Measurements from ENCODE around the gene NNMT. TPM values are rescaled to one million over a fixed set of nuclear protein-coding genes. Genes with fewer than 3 reads are reported as not detected.

NNMT gene
- total RNA-seq, 2 experiments from 2014 or later: not detected

DNA sequence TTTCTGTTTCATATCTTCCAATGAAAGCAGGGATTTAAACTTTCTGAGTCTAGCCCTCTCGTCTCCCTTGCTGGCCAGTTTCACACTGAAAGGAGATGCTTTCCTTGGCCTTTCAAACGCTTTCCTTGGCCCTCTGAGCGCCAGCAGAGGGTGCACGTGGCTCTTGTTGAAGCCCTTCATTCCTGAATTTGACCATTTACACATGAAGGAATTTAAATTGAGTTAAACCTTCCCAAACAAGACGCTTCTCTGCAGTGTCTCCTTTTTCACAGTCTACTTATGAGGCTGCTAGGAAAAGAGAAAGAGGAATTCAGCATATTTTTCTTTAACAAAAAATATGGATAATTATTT is 21.6 kb downstream of the NNMT start:
- Histone ChIP-seq H4K20me1 (ENCODE audit: insufficient read depth, low read length) (no peaks in the 10 kb centered on the region), H3K27ac (ENCODE audit: low read depth, low read length, poor library complexity, severe bottlenecking) (no peak overlapping the region), H3K9me2 (ENCODE audit: insufficient read depth, low read length) (no peaks in the 10 kb centered on the region), H2AFZ (ENCODE audit: low read length) (no peak overlapping the region), H3K36me3 (ENCODE audit: insufficient read depth, low read length) (no peaks in the 10 kb centered on the region), H3K4me2 (ENCODE audit: low read length) (no peak overlapping the region), H3K4me1 (ENCODE audit: insufficient read depth, low read length, poor library complexity, severe bottlenecking) (no peaks in the 10 kb centered on the region), H3K9me3 (ENCODE audit: low read length) (no peaks in the 10 kb centered on the region), H3K79me2 (ENCODE audit: insufficient read depth, low read depth, low read length) (no peaks in the 10 kb centered on the region), H3K4me3 (ENCODE audit: low read depth, low read length, poor library complexity, severe bottlenecking) (no peak overlapping the region)
- ChIA-PET POLR2A (no interaction called here), CTCF (ENCODE audit: unreplicated experiment) (no interaction called here)
- TF ChIP-seq EZH2phosphoT487 (IDR thresholded peaks at IDR 0.05; ENCODE audit: borderline replicate concordance, low read depth, low read length): no peak
- TF ChIP-seq, protein P1, sequence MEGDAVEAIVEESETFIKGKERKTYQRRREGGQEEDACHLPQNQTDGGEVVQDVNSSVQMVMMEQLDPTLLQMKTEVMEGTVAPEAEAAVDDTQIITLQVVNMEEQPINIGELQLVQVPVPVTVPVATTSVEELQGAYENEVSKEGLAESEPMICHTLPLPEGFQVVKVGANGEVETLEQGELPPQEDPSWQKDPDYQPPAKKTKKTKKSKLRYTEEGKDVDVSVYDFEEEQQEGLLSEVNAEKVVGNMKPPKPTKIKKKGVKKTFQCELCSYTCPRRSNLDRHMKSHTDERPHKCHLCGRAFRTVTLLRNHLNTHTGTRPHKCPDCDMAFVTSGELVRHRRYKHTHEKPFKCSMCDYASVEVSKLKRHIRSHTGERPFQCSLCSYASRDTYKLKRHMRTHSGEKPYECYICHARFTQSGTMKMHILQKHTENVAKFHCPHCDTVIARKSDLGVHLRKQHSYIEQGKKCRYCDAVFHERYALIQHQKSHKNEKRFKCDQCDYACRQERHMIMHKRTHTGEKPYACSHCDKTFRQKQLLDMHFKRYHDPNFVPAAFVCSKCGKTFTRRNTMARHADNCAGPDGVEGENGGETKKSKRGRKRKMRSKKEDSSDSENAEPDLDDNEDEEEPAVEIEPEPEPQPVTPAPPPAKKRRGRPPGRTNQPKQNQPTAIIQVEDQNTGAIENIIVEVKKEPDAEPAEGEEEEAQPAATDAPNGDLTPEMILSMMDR (conservative IDR thresholded peaks at IDR 0.05; ENCODE audit: low read length): peak; percentile 59
- intact Hi-C loops (cut with micrococcal nuclease; ENCODE audit: unreplicated experiment): no loop called here
- DNase-seq (ENCODE audit: low spot score): peak; percentile 16
- BruUV-seq (replicated peaks): no TSS peak

DNA sequence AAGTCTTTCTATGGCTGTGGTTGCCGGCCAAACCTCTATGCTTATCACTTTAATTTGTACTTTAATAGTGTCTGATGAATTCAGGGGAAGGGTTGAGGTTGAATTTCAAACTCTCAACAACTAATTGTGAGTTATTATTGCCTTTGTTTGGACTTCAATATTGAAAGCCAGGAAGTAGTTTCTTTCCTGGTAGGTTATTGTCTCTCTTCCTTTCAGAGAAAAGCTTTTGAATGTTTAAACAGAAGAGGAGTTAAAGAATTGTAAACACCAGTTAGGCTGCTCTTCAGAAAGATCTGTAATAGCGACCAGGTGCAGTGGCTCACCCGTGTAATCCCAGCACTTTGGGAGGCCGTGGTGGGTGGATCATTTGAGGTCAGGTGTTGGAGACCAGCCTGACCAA is 22.2 kb downstream of the NNMT start:
- no peak overlapping the region for H2AFZ ChIP-seq (ENCODE audit: low read length)
- POLR2A ChIA-PET: no interaction called here

DNA sequence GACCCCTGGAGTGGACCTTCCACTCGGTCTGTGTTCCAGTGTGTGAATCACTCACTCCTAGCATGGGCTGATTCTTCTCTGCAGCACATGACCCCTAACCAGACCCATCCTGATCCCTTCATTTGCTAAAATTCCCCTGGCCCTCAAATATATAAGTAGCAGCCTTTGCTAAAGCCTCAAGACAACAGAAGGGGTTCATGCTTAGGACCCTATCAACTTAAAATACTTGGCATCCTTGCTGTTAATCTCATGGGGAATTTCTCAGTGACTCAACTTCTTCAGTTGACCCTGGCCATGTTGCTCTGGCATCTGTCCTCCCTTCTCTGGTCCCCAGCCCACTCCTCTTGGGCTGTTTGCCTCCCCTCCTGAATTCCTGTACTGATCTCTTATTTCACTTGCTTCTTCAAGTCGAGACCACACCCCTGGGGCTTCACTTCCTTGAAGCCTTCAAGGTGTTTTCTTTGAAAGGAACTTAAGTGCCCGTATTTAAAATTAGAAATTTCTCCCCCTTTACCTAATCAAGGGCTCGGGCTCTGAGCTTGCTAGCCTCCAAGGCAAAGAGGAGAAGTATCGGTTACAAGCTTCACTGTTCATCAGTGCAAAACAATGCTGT is 23.6 kb downstream of the NNMT start:
- Histone ChIP-seq H3K79me2 (ENCODE audit: insufficient read depth, low read depth, low read length) (no peaks in the 10 kb centered on the region), H3K4me1 (ENCODE audit: insufficient read depth, low read length, poor library complexity, severe bottlenecking) (no peaks in the 10 kb centered on the region), H3K4me3 (ENCODE audit: low read depth, low read length, poor library complexity, severe bottlenecking) (no peak overlapping the region), H3K9me2 (ENCODE audit: insufficient read depth, low read length) (no peaks in the 10 kb centered on the region), H3K9me3 (ENCODE audit: low read length) (no peaks in the 10 kb centered on the region), H3K36me3 (ENCODE audit: insufficient read depth, low read length) (no peaks in the 10 kb centered on the region), H3K4me2 (ENCODE audit: low read length) (no peak overlapping the region), H3K27ac (ENCODE audit: low read depth, low read length, poor library complexity, severe bottlenecking) (no peak overlapping the region), H2AFZ (ENCODE audit: low read length) (no peak overlapping the region), H4K20me1 (ENCODE audit: insufficient read depth, low read length) (no peaks in the 10 kb centered on the region)
- POLR2A ChIA-PET: no interaction called here
- BruUV-seq (replicated peaks): no TSS peak
- DNase-seq (ENCODE audit: low spot score): no peak
- intact Hi-C loops (cut with micrococcal nuclease; ENCODE audit: unreplicated experiment): no loop called here
- no peak for TF ChIP-seq EZH2phosphoT487 (IDR thresholded peaks at IDR 0.05; ENCODE audit: borderline replicate concordance, low read depth, low read length)
- TF ChIP-seq, protein P1 (conservative IDR thresholded peaks at IDR 0.05; ENCODE audit: low read length): no peak
- CTCF ChIA-PET (ENCODE audit: unreplicated experiment): no interaction called here

More for the DNA sequence above, 22.2 kb downstream of the NNMT start:
- no TSS peak for BruUV-seq (replicated peaks)
- H3K79me2 ChIP-seq (ENCODE audit: insufficient read depth, low read depth, low read length): no peaks in the 10 kb centered on the region
- CTCF ChIA-PET (ENCODE audit: unreplicated experiment): no interaction called here
- H3K4me2 ChIP-seq (ENCODE audit: low read length): no peak overlapping the region
- H3K9me2 ChIP-seq (ENCODE audit: insufficient read depth, low read length): no peaks in the 10 kb centered on the region
- TF ChIP-seq, protein P1 (conservative IDR thresholded peaks at IDR 0.05; ENCODE audit: low read length): no peak
- no peak for TF ChIP-seq EZH2phosphoT487 (IDR thresholded peaks at IDR 0.05; ENCODE audit: borderline replicate concordance, low read depth, low read length)
- H3K9me3 ChIP-seq (ENCODE audit: low read length): no peaks in the 10 kb centered on the region
- intact Hi-C loops (cut with micrococcal nuclease; ENCODE audit: unreplicated experiment): no loop called here
- no peak overlapping the region for H3K4me3 ChIP-seq (ENCODE audit: low read depth, low read length, poor library complexity, severe bottlenecking)
- no peaks in the 10 kb centered on the region for H3K4me1 ChIP-seq (ENCODE audit: insufficient read depth, low read length, poor library complexity, severe bottlenecking)
- H3K27ac ChIP-seq (ENCODE audit: low read depth, low read length, poor library complexity, severe bottlenecking): no peak overlapping the region
- DNase-seq (ENCODE audit: low spot score): no peak
- H4K20me1 ChIP-seq (ENCODE audit: insufficient read depth, low read length): no peaks in the 10 kb centered on the region
- no peaks in the 10 kb centered on the region for H3K36me3 ChIP-seq (ENCODE audit: insufficient read depth, low read length)
